ENCODE measurements around the gene ATP5F1A. TPM values are rescaled to one million over a fixed set of nuclear protein-coding genes. Genes with fewer than 3 reads are reported as not detected.
A peak's percentile ranks its signal among the peaks of the same experiment; 100 is the strongest.
"Not testable (repeated sequence)": the region's sequence is repeated elsewhere in the genome, so short reads cannot be mapped to it uniquely, and the experiment has no call there.

Gene ATP5F1A
- total RNA-seq, 1 experiment from 2014 or later = 349 TPM

DNA sequence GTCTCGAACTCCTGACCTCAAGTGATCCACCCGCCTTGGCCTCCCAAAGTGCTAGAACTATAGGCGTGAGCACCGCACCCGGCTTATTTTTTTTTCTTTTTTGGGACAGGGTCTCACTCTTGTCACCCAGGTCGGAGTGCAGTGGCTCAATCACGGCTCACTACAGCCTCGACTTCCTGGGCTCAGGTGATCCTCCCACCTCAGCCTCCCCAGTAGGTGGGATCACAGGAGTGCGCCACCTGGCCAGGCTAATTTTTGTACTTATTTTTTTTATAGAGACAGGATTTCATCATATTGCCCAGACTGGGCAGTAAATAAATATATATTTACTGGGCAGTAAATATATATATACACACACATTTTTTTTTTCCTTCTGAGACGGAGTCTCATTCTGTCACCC is 2.6 kb downstream of the ATP5F1A start:
- ChIA-PET POLR2A (no interaction called here), CTCF (no interaction called here)
- TF ChIP-seq, protein P1, sequence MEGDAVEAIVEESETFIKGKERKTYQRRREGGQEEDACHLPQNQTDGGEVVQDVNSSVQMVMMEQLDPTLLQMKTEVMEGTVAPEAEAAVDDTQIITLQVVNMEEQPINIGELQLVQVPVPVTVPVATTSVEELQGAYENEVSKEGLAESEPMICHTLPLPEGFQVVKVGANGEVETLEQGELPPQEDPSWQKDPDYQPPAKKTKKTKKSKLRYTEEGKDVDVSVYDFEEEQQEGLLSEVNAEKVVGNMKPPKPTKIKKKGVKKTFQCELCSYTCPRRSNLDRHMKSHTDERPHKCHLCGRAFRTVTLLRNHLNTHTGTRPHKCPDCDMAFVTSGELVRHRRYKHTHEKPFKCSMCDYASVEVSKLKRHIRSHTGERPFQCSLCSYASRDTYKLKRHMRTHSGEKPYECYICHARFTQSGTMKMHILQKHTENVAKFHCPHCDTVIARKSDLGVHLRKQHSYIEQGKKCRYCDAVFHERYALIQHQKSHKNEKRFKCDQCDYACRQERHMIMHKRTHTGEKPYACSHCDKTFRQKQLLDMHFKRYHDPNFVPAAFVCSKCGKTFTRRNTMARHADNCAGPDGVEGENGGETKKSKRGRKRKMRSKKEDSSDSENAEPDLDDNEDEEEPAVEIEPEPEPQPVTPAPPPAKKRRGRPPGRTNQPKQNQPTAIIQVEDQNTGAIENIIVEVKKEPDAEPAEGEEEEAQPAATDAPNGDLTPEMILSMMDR (IDR thresholded peaks at IDR 0.05; ENCODE audit: insufficient read depth in 1 of 2, low read depth in 1 of 2, low read length in 1 of 2, severe bottlenecking in 1 of 2, unreplicated experiment in 1 of 2) = no peak
- intact Hi-C loops (cut with micrococcal nuclease; ENCODE audit: unreplicated experiment) = no loop called here
- H3K9me3 ChIP-seq = no peaks in the 10 kb centered on the region
- no TSS peak for BruUV-seq (replicated peaks)
- no peak overlapping the region for H3K4me3 ChIP-seq (ENCODE audit: low read depth, low read length)
- Mint-ChIP-seq H3K27me3 (ENCODE audit: insufficient read depth, unreplicated experiment) (no peaks in the 10 kb centered on the region), H3K9me3 (ENCODE audit: unreplicated experiment) (no peaks in the 10 kb centered on the region), H3K4me3 (ENCODE audit: unreplicated experiment) (no peak overlapping the region), H3K4me1 (ENCODE audit: low read depth, unreplicated experiment) (peaks cover 5% of the 10 kb centered on the region), H3K27ac (ENCODE audit: unreplicated experiment) (no peak overlapping the region), H3K36me3 (ENCODE audit: insufficient read depth, unreplicated experiment) (peaks cover 37% of the 10 kb centered on the region)
- no peak for DNase-seq
- H3K27me3 ChIP-seq (replicated peaks; ENCODE audit: control insufficient read depth, insufficient read depth, low read length) = no peaks in the 10 kb centered on the region
- H3K36me3 ChIP-seq (ENCODE audit: control insufficient read depth, insufficient read depth, low read length) = no peaks in the 10 kb centered on the region
- H3K4me1 ChIP-seq = peaks cover under 1% of the 10 kb centered on the region; the same call in 1 of the 2 replicates

DNA sequence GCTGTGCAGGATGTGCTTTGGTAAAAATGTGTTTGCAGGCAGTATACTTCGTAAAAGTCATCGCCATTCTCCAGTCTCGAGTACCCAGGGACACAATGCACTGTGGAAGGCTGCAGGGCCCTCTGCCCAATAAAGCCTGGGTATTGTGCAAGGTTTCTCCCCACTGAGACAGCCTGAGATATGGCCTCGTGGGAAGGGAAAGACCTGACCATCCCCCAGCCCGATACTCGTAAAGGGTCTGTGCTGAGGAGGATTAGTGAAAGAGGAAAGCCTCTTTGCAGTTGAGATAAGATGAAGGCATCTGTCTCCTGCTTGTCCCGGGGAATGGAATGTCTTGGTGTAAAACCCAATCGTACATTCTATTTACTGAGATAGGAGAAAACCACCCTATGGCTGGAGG is 9.6 kb downstream of the ATP5F1A start:
- H3K9me3 Mint-ChIP-seq (ENCODE audit: unreplicated experiment); BruUV-seq (replicated peaks); H3K27me3 Mint-ChIP-seq (ENCODE audit: insufficient read depth, unreplicated experiment); CTCF ChIA-PET; H3K36me3 ChIP-seq (ENCODE audit: control insufficient read depth, insufficient read depth, low read length); H3K27me3 ChIP-seq (replicated peaks; ENCODE audit: control insufficient read depth, insufficient read depth, low read length); H3K9me3 ChIP-seq; POLR2A ChIA-PET; H3K4me3 ChIP-seq (ENCODE audit: low read depth, low read length): not testable (repeated sequence)
- intact Hi-C loops (cut with micrococcal nuclease; ENCODE audit: unreplicated experiment) = loop anchor here (1.0 kb wide), 1 partner anchor 36 kb away; no protein-coding TSS in a partner anchor
- Mint-ChIP-seq H3K27ac (ENCODE audit: unreplicated experiment) (peak overlapping the region; percentile 88), H3K4me3 (ENCODE audit: unreplicated experiment) (peak overlapping the region; percentile 64), H3K36me3 (ENCODE audit: insufficient read depth, unreplicated experiment) (peaks cover 80% of the 10 kb centered on the region), H3K4me1 (ENCODE audit: low read depth, unreplicated experiment) (peaks cover 12% of the 10 kb centered on the region)
- DNase-seq = peak; percentile 85 to 90
- H3K4me1 ChIP-seq = peaks cover 33% of the 10 kb centered on the region

DNA sequence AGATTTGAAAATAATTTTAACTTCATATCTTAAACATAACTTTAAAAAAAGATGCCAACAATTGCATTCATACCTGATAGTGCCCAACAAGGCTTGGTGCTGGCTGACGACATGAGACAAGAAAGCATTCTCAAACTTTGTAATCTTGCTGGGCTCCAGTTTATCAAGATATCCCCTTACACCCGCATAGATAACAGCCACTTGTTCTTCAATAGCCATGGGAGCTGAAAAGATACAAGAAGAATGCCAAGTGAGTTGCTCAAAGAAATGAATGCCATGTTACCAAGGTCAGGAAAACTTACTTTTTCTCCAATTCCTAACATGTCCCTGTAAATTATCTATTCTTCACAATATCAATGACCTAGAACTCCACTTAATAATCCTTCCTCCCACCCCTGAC is 13.7 kb downstream of the ATP5F1A start:
- Histone ChIP-seq H3K9me3 (no peaks in the 10 kb centered on the region), H3K36me3 (ENCODE audit: control insufficient read depth, insufficient read depth, low read length) (peaks cover 3% of the 10 kb centered on the region; the same call in 1 of the 2 replicates), H3K4me1 (peaks cover 22% of the 10 kb centered on the region), H3K4me3 (ENCODE audit: low read depth, low read length) (no peak overlapping the region), H3K27me3 (replicated peaks; ENCODE audit: control insufficient read depth, insufficient read depth, low read length) (no peaks in the 10 kb centered on the region)
- Mint-ChIP-seq H3K27me3 (ENCODE audit: insufficient read depth, unreplicated experiment) (no peaks in the 10 kb centered on the region), H3K9me3 (ENCODE audit: unreplicated experiment) (no peaks in the 10 kb centered on the region), H3K36me3 (ENCODE audit: insufficient read depth, unreplicated experiment) (peaks cover 81% of the 10 kb centered on the region), H3K27ac (ENCODE audit: unreplicated experiment) (no peak overlapping the region), H3K4me3 (ENCODE audit: unreplicated experiment) (no peak overlapping the region), H3K4me1 (ENCODE audit: low read depth, unreplicated experiment) (peaks cover 7% of the 10 kb centered on the region)
- TF ChIP-seq, protein P1 (IDR thresholded peaks at IDR 0.05; ENCODE audit: insufficient read depth in 1 of 2, low read depth in 1 of 2, low read length in 1 of 2, severe bottlenecking in 1 of 2, unreplicated experiment in 1 of 2) = no peak
- intact Hi-C loops (cut with micrococcal nuclease; ENCODE audit: unreplicated experiment) = no loop called here
- ChIA-PET POLR2A (no interaction called here), CTCF (no interaction called here)
- no peak for DNase-seq
- no TSS peak for BruUV-seq (replicated peaks)

DNA sequence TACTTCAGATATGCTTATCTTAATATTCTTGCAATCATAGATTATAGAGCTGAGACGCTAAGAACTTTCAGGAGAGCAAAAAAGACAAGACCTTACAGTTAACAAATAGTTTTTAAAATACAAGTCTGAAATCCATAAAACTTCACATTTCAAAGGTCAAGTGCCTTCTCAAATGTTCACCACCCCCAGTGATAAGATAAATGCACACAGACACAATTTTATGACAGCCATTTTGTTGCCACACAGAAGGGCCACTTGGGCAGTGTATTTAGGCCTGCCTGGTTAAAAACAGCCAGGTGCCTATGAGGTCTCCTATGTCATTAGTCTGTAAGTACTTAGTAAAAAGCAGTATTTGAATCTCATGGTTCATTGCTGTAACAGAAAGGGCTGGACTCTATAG is 17.9 kb downstream of the ATP5F1A start:
- no peaks in the 10 kb centered on the region for H3K4me1 Mint-ChIP-seq (ENCODE audit: low read depth, unreplicated experiment)
- no peak overlapping the region for H3K27ac Mint-ChIP-seq (ENCODE audit: unreplicated experiment)
- no peak for DNase-seq
- peaks cover 58% of the 10 kb centered on the region for H3K36me3 Mint-ChIP-seq (ENCODE audit: insufficient read depth, unreplicated experiment)
- no peaks in the 10 kb centered on the region for H3K27me3 Mint-ChIP-seq (ENCODE audit: insufficient read depth, unreplicated experiment)
- ChIA-PET CTCF (no interaction called here), POLR2A (no interaction called here)
- no peak overlapping the region for H3K4me3 Mint-ChIP-seq (ENCODE audit: unreplicated experiment)
- TF ChIP-seq, protein P1 (IDR thresholded peaks at IDR 0.05; ENCODE audit: insufficient read depth in 1 of 2, low read depth in 1 of 2, low read length in 1 of 2, severe bottlenecking in 1 of 2, unreplicated experiment in 1 of 2) = no peak
- Histone ChIP-seq H3K36me3 (ENCODE audit: control insufficient read depth, insufficient read depth, low read length) (no peaks in the 10 kb centered on the region), H3K27me3 (replicated peaks; ENCODE audit: control insufficient read depth, insufficient read depth, low read length) (no peaks in the 10 kb centered on the region), H3K4me1 (peaks cover 7% of the 10 kb centered on the region), H3K9me3 (no peaks in the 10 kb centered on the region), H3K4me3 (ENCODE audit: low read depth, low read length) (no peak overlapping the region)
- intact Hi-C loops (cut with micrococcal nuclease; ENCODE audit: unreplicated experiment) = no loop called here
- no TSS peak for BruUV-seq (replicated peaks)
- no peaks in the 10 kb centered on the region for H3K9me3 Mint-ChIP-seq (ENCODE audit: unreplicated experiment)
